ENCODE measurements around the gene MRPS2. TPM values are rescaled to one million over a fixed set of nuclear protein-coding genes. Genes with fewer than 3 reads are reported as not detected.
"Not testable (repeated sequence)": the region's sequence is repeated elsewhere in the genome, so short reads cannot be mapped to it uniquely, and the experiment has no call there.

Gene MRPS2
- total and polyA plus RNA-seq, 2 donors = 17.8 to 35.5 TPM

GRCh38 chr9:135525241-135526088, 25.0 kb downstream of the MRPS2 start:
- no peak overlapping the region for H3K4me3 ChIP-seq (ENCODE audit: low read length in 2 of 2)
- H3K36me3 ChIP-seq (ENCODE audit: control insufficient read depth in 2 of 2, insufficient read depth in 2 of 2, low read length in 1 of 2) = no peaks in the 10 kb centered on the region
- H3K4me1 ChIP-seq (ENCODE audit: control insufficient read depth in 2 of 2, insufficient read depth in 2 of 2, low read length in 2 of 2) = no peaks in the 10 kb centered on the region
- DNase-seq (ENCODE audit: low read depth in 6 of 9, low spot score in 9 of 9) = no peak
- peaks cover 3 to 9% of the 10 kb centered on the region in 2 donors for H3K9me3 ChIP-seq (ENCODE audit: control insufficient read depth in 2 of 2, insufficient read depth in 1 of 2, low read length in 1 of 2)
- no peaks in the 10 kb centered on the region for H3K27me3 ChIP-seq (ENCODE audit: control insufficient read depth in 2 of 2, insufficient read depth in 1 of 2, low read length in 1 of 2)
- no peak overlapping the region for H3K27ac ChIP-seq (ENCODE audit: low read depth in 1 of 2, low read length in 1 of 2)
- 88% methylated on average over 31 of the region's 31 CpGs for WGBS

- Histone ChIP-seq H3K4me3 (ENCODE audit: low read length in 2 of 2) (no peak overlapping the region), H3K27ac (ENCODE audit: low read depth in 1 of 2, low read length in 1 of 2) (no peak overlapping the region), H3K4me1 (ENCODE audit: control insufficient read depth in 2 of 2, insufficient read depth in 2 of 2, low read length in 2 of 2) (no peaks in the 10 kb centered on the region), H3K36me3 (ENCODE audit: control insufficient read depth in 2 of 2, insufficient read depth in 2 of 2, low read length in 1 of 2) (no peaks in the 10 kb centered on the region), H3K9me3 (ENCODE audit: control insufficient read depth in 2 of 2, insufficient read depth in 1 of 2, low read length in 1 of 2) (peaks cover 3 to 9% of the 10 kb centered on the region in 2 donors), H3K27me3 (ENCODE audit: control insufficient read depth in 2 of 2, insufficient read depth in 1 of 2, low read length in 1 of 2) (no peaks in the 10 kb centered on the region)
- 84% methylated on average over 11 of the region's 11 CpGs for WGBS
- DNase-seq (ENCODE audit: low read depth in 6 of 9, low spot score in 9 of 9) = no peak
Measured at GRCh38 chr9:135526089-135526729, 25.7 kb downstream of the MRPS2 start.

GRCh38 chr9:135526730-135527571, 26.5 kb downstream of the MRPS2 start:
- Histone ChIP-seq H3K4me1 (ENCODE audit: control insufficient read depth in 2 of 2, insufficient read depth in 2 of 2, low read length in 2 of 2) (no peaks in the 10 kb centered on the region), H3K36me3 (ENCODE audit: control insufficient read depth in 2 of 2, insufficient read depth in 2 of 2, low read length in 1 of 2) (no peaks in the 10 kb centered on the region), H3K4me3 (ENCODE audit: low read length in 2 of 2) (no peak overlapping the region), H3K27ac (ENCODE audit: low read depth in 1 of 2, low read length in 1 of 2) (no peak overlapping the region), H3K9me3 (ENCODE audit: control insufficient read depth in 2 of 2, insufficient read depth in 1 of 2, low read length in 1 of 2) (peaks cover 3 to 9% of the 10 kb centered on the region in 2 donors), H3K27me3 (ENCODE audit: control insufficient read depth in 2 of 2, insufficient read depth in 1 of 2, low read length in 1 of 2) (no peaks in the 10 kb centered on the region)
- DNase-seq (ENCODE audit: low read depth in 6 of 9, low spot score in 9 of 9) = no peak
- 78% methylated on average over 30 of the region's 30 CpGs for WGBS

- H3K27me3 ChIP-seq (ENCODE audit: control insufficient read depth in 2 of 2, insufficient read depth in 1 of 2, low read length in 1 of 2); H3K4me3 ChIP-seq (ENCODE audit: low read length in 2 of 2); H3K36me3 ChIP-seq (ENCODE audit: control insufficient read depth in 2 of 2, insufficient read depth in 2 of 2, low read length in 1 of 2); H3K9me3 ChIP-seq (ENCODE audit: control insufficient read depth in 2 of 2, insufficient read depth in 1 of 2, low read length in 1 of 2); H3K27ac ChIP-seq (ENCODE audit: low read depth in 1 of 2, low read length in 1 of 2); DNase-seq (ENCODE audit: low read depth in 6 of 9, low spot score in 9 of 9); H3K4me1 ChIP-seq (ENCODE audit: control insufficient read depth in 2 of 2, insufficient read depth in 2 of 2, low read length in 2 of 2): not testable (repeated sequence)
- WGBS = 93% methylated on average over 10 of the region's 10 CpGs
Measured at GRCh38 chr9:135528842-135529435, 28.5 kb downstream of the MRPS2 start.

GRCh38 chr9:135530146-135530545, 29.7 kb downstream of the MRPS2 start:
- peaks cover 0 to 8% of the 10 kb centered on the region in 2 donors for H3K27me3 ChIP-seq (ENCODE audit: control insufficient read depth in 2 of 2, insufficient read depth in 1 of 2, low read length in 1 of 2)
- no peaks in the 10 kb centered on the region for H3K4me1 ChIP-seq (ENCODE audit: control insufficient read depth in 2 of 2, insufficient read depth in 2 of 2, low read length in 2 of 2)
- no peak overlapping the region for H3K4me3 ChIP-seq (ENCODE audit: low read length in 2 of 2)
- H3K27ac ChIP-seq (ENCODE audit: low read depth in 1 of 2, low read length in 1 of 2) = no peak overlapping the region
- no peaks in the 10 kb centered on the region for H3K36me3 ChIP-seq (ENCODE audit: control insufficient read depth in 2 of 2, insufficient read depth in 2 of 2, low read length in 1 of 2)
- peaks cover 3 to 9% of the 10 kb centered on the region in 2 donors for H3K9me3 ChIP-seq (ENCODE audit: control insufficient read depth in 2 of 2, insufficient read depth in 1 of 2, low read length in 1 of 2)
- WGBS = 89% methylated on average over 5 of the region's 5 CpGs
- no peak for DNase-seq (ENCODE audit: low read depth in 6 of 9, low spot score in 9 of 9)

- 95% methylated on average over 10 of the region's 10 CpGs for WGBS
- H3K4me3 ChIP-seq (ENCODE audit: low read length in 2 of 2) = no peak overlapping the region
- no peak for DNase-seq (ENCODE audit: low read depth in 6 of 9, low spot score in 9 of 9)
- H3K9me3 ChIP-seq (ENCODE audit: control insufficient read depth in 2 of 2, insufficient read depth in 1 of 2, low read length in 1 of 2) = peaks cover 3 to 9% of the 10 kb centered on the region in 2 donors
- H3K36me3 ChIP-seq (ENCODE audit: control insufficient read depth in 2 of 2, insufficient read depth in 2 of 2, low read length in 1 of 2) = no peaks in the 10 kb centered on the region
- no peaks in the 10 kb centered on the region for H3K4me1 ChIP-seq (ENCODE audit: control insufficient read depth in 2 of 2, insufficient read depth in 2 of 2, low read length in 2 of 2)
- H3K27me3 ChIP-seq (ENCODE audit: control insufficient read depth in 2 of 2, insufficient read depth in 1 of 2, low read length in 1 of 2) = peaks cover 0 to 8% of the 10 kb centered on the region in 2 donors
- no peak overlapping the region for H3K27ac ChIP-seq (ENCODE audit: low read depth in 1 of 2, low read length in 1 of 2)
Measured at GRCh38 chr9:135531096-135531495, 30.6 kb downstream of the MRPS2 start.

GRCh38 chr9:135533113-135533512, 32.6 kb downstream of the MRPS2 start:
- H3K9me3 ChIP-seq (ENCODE audit: control insufficient read depth in 2 of 2, insufficient read depth in 1 of 2, low read length in 1 of 2) = peaks cover 0 to 2% of the 10 kb centered on the region in 2 donors
- peak in 1 of 9 donors; percentile 3 for DNase-seq (ENCODE audit: low read depth in 6 of 9, low spot score in 9 of 9)
- H3K27ac ChIP-seq (ENCODE audit: low read depth in 1 of 2, low read length in 1 of 2) = no peak overlapping the region
- no peaks in the 10 kb centered on the region for H3K36me3 ChIP-seq (ENCODE audit: control insufficient read depth in 2 of 2, insufficient read depth in 2 of 2, low read length in 1 of 2)
- no peak overlapping the region for H3K4me3 ChIP-seq (ENCODE audit: low read length in 2 of 2)
- H3K27me3 ChIP-seq (ENCODE audit: control insufficient read depth in 2 of 2, insufficient read depth in 1 of 2, low read length in 1 of 2) = peaks cover 0 to 8% of the 10 kb centered on the region in 2 donors
- 96% methylated on average over 3 of the region's 3 CpGs for WGBS
- no peaks in the 10 kb centered on the region for H3K4me1 ChIP-seq (ENCODE audit: control insufficient read depth in 2 of 2, insufficient read depth in 2 of 2, low read length in 2 of 2)

- Histone ChIP-seq H3K9me3 (ENCODE audit: control insufficient read depth in 2 of 2, insufficient read depth in 1 of 2, low read length in 1 of 2) (no peaks in the 10 kb centered on the region), H3K27me3 (ENCODE audit: control insufficient read depth in 2 of 2, insufficient read depth in 1 of 2, low read length in 1 of 2) (peaks cover 0 to 8% of the 10 kb centered on the region in 2 donors), H3K27ac (ENCODE audit: low read depth in 1 of 2, low read length in 1 of 2) (no peak overlapping the region), H3K4me3 (ENCODE audit: low read length in 2 of 2) (no peak overlapping the region), H3K4me1 (ENCODE audit: control insufficient read depth in 2 of 2, insufficient read depth in 2 of 2, low read length in 2 of 2) (no peaks in the 10 kb centered on the region), H3K36me3 (ENCODE audit: control insufficient read depth in 2 of 2, insufficient read depth in 2 of 2, low read length in 1 of 2) (no peaks in the 10 kb centered on the region)
- 94% methylated on average over 12 of the region's 12 CpGs for WGBS
- no peak for DNase-seq (ENCODE audit: low read depth in 6 of 9, low spot score in 9 of 9)
Measured at GRCh38 chr9:135533674-135534073, 33.2 kb downstream of the MRPS2 start.
